Activated T-cell treated with anti-CD3 and anti-CD28 coated beads for 48 hours (primary cell): Measurements from ENCODE around the gene SAXO1.
"Not testable (repeated sequence)": the region's sequence is repeated elsewhere in the genome, so short reads cannot be mapped to it uniquely, and the experiment has no call there.

ENCODE experiments used
- DNase-seq: peaks from one replicate; pipeline ENCODE4 v3.0.0-alpha.2; 2020; ENCODE audit warnings: low read depth

The SAXO1 gene

GRCh38 chr9:18970393-18970792, 62.6 kb downstream of the SAXO1 start:
- no peak for DNase-seq

GRCh38 chr9:18969128-18969527, 63.9 kb downstream of the SAXO1 start:
- no peak for DNase-seq

- DNase-seq = no peak
Measured at GRCh38 chr9:18955626-18956025, 77.4 kb downstream of the SAXO1 start.

- DNase-seq = no peak
Measured at GRCh38 chr9:18951936-18952335, 81.1 kb downstream of the SAXO1 start.

GRCh38 chr9:18947892-18948339, 85.1 kb downstream of the SAXO1 start:
- no peak for DNase-seq

- no peak for DNase-seq
Measured at GRCh38 chr9:18942801-18943200, 90.2 kb downstream of the SAXO1 start.

GRCh38 chr9:18941060-18941740, 91.8 kb downstream of the SAXO1 start:
- DNase-seq = no peak

- no peak for DNase-seq
Measured at GRCh38 chr9:18939943-18940342, 93.1 kb downstream of the SAXO1 start.

- DNase-seq = no peak
Measured at GRCh38 chr9:18936094-18936871, 96.7 kb downstream of the SAXO1 start.

- DNase-seq = no peak
Measured at GRCh38 chr9:18935541-18935940, 97.5 kb downstream of the SAXO1 start.

- not testable (repeated sequence) for DNase-seq
Measured at GRCh38 chr9:18930611-18931010, 102.4 kb downstream of the SAXO1 start.

- no peak for DNase-seq
Measured at GRCh38 chr9:18928711-18929110, 104.3 kb downstream of the SAXO1 start.

GRCh38 chr9:18926513-18926912, 106.5 kb downstream of the SAXO1 start:
- no peak for DNase-seq

- DNase-seq = no peak
Measured at GRCh38 chr9:18925880-18926279, 107.1 kb downstream of the SAXO1 start.

- DNase-seq = no peak
Measured at GRCh38 chr9:18923671-18924430, 109.2 kb downstream of the SAXO1 start.

- no peak for DNase-seq
Measured at GRCh38 chr9:18923167-18923566, 109.8 kb downstream of the SAXO1 start.

- no peak for DNase-seq
Measured at GRCh38 chr9:18922161-18922885, 110.7 kb downstream of the SAXO1 start.

GRCh38 chr9:18921366-18922075, 111.5 kb downstream of the SAXO1 start:
- DNase-seq = no peak

- no peak for DNase-seq
Measured at GRCh38 chr9:18920141-18921084, 112.6 kb downstream of the SAXO1 start.

GRCh38 chr9:18911714-18912342, 121.2 kb downstream of the SAXO1 start:
- DNase-seq = no peak
